ENCODE measurements around the gene PTPRU. TPM values are rescaled to one million over a fixed set of nuclear protein-coding genes. Genes with fewer than 3 reads are reported as not detected.

Gene PTPRU
- total RNA-seq, 1 donor from 2014 or later, result 0.47 TPM

DNA sequence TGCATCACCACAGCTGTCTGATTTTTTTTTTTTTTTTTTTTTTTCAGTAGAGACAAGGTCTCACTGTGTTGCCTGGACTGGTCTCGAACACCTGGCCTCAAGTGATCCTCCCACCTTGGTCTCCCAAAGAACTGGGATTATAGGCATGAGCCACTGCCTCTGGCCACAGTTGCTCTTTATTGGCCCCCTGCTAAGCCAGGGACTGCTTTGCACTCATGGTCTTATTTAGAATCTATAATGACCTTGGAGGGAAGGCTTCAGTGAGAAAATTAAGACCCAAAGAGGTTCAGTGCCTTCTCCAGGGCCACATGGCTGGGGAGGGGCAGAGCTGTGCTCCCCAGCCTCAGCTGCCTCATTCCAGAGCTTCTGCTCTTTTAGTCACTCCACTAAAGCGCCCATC, 84.9 kb downstream of the PTPRU start:
- Mint-ChIP-seq H3K27me3 (no peaks in the 10 kb centered on the region), H3K4me3 (no peak overlapping the region)

DNA sequence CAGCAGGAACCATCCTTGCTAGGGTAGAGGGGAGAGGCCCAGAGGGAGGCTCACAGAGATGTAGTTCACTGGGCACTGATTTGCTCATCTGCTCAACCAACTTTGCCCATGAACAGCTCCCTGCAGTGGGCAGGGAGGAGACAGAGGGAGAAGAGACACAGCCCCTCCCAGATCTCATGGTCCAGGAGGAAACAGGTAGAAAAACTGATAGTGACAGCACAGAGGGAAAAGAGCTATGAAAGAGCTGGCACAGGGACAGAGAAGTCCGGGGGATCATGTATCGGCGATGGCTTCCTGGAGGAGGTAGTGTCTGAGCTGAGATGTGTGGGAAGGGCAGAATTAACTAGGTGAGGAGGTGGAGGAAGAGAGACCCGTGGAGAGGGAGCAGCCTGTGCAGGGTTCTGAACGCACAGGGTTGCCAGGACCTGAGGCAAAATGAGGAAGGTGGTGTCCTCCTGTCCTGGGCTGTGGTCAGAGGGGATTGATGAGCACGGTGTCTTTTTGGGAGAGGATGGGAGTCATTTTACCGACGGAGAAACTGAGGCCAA, 85.9 kb downstream of the PTPRU start:
- H3K27ac Mint-ChIP-seq, result no peak overlapping the region
- intact Hi-C loops (cut with micrococcal nuclease), result no loop called here
- no peak for DNase-seq
- no peaks in the 10 kb centered on the region for H3K36me3 Mint-ChIP-seq (ENCODE audit: low read depth)
- H3K4me3 Mint-ChIP-seq, result no peak overlapping the region
- H3K27me3 Mint-ChIP-seq, result no peaks in the 10 kb centered on the region
- no peaks in the 10 kb centered on the region for H3K4me1 Mint-ChIP-seq
- H3K9me3 Mint-ChIP-seq, result no peaks in the 10 kb centered on the region

More for the DNA sequence above, 84.9 kb downstream of the PTPRU start:
- DNase-seq, result no peak
- intact Hi-C loops (cut with micrococcal nuclease), result no loop called here
- no peaks in the 10 kb centered on the region for H3K4me1 Mint-ChIP-seq
- H3K9me3 Mint-ChIP-seq, result no peaks in the 10 kb centered on the region
- no peak overlapping the region for H3K27ac Mint-ChIP-seq
- H3K36me3 Mint-ChIP-seq (ENCODE audit: low read depth), result no peaks in the 10 kb centered on the region

DNA sequence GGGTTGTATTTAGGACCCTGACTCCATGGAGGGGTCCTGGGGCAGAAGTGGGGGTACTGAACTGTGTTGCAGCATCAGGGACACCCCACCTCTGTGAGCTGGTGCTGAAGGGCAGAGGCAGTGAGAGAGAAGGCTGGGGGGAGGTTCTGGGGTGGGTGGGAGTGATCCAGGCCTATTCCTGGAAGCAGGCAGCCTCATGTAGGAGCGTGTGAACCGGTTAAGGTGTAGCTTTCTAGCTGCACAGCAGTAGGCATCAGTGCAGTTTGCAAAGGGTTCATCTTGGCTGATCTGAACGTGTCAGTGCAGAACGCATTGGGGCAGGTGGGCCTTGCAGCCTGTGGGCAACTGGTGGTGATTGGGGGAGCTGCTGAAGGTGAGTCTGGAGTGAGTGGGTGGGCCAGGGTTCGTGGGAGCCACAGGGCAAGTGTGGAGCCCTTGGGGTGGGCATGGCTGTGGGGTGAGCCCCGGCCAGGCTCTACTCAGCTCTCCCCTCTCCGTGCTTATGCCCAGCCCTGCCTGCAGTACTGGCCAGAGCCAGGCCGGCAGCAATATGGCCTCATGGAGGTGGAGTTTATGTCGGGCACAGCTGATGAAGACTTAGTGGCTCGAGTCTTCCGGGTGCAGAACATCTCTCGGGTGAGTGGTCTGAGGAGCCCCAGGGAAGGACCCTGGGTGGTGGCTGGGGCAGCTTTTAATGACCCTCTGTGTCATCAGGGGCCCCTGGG, 86.7 kb downstream of the PTPRU start:
- Mint-ChIP-seq H3K27ac (no peak overlapping the region), H3K36me3 (ENCODE audit: low read depth) (no peaks in the 10 kb centered on the region), H3K9me3 (no peaks in the 10 kb centered on the region), H3K4me1 (no peaks in the 10 kb centered on the region), H3K4me3 (no peak overlapping the region), H3K27me3 (no peaks in the 10 kb centered on the region)
- intact Hi-C loops (cut with micrococcal nuclease), result no loop called here
- DNase-seq, result no peak

DNA sequence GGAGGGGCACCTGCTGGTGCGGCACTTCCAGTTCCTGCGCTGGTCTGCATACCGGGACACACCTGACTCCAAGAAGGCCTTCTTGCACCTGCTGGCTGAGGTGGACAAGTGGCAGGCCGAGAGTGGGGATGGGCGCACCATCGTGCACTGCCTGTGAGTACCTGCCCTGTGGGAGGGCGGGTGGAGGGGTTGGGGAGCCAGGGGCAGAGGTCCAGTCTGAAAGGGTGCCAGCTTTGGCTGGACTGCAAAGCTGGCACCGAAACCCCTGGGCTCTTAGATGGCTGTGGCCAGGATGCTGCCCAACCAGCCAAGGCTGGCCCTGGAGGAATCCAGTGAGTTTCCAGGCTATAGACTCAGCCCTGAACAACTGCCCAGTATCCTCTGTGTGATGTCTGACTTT, 87.3 kb downstream of the PTPRU start:
- intact Hi-C loops (cut with micrococcal nuclease), result no loop called here
- H3K4me3 Mint-ChIP-seq, result no peak overlapping the region
- H3K9me3 Mint-ChIP-seq, result no peaks in the 10 kb centered on the region
- H3K36me3 Mint-ChIP-seq (ENCODE audit: low read depth), result no peaks in the 10 kb centered on the region
- no peaks in the 10 kb centered on the region for H3K4me1 Mint-ChIP-seq
- no peaks in the 10 kb centered on the region for H3K27me3 Mint-ChIP-seq
- no peak for DNase-seq
- H3K27ac Mint-ChIP-seq, result no peak overlapping the region

DNA sequence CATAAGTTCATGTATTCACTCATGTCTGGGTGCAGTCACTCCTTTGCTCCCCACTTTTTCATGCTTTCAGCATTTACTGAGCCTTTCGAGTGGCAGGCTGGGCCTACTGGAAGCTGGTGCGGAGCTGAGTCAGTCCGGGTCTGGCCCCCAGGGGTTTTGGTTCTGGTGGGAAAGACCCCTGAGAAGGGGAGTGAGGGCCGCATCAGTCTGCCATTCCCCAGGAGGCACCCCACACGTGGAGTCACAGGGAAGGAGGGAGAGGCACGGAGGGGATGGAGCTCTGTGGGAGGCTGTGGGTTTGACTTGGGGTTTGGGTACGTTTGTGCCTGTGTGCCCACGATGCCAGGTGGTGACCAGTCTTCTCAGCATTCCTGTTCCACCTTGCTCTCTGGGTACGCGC, 87.9 kb downstream of the PTPRU start:
- intact Hi-C loops (cut with micrococcal nuclease), result no loop called here
- Mint-ChIP-seq H3K27ac (no peak overlapping the region), H3K4me3 (no peak overlapping the region), H3K36me3 (ENCODE audit: low read depth) (no peaks in the 10 kb centered on the region), H3K4me1 (no peaks in the 10 kb centered on the region), H3K9me3 (no peaks in the 10 kb centered on the region), H3K27me3 (no peaks in the 10 kb centered on the region)
- no peak for DNase-seq

DNA sequence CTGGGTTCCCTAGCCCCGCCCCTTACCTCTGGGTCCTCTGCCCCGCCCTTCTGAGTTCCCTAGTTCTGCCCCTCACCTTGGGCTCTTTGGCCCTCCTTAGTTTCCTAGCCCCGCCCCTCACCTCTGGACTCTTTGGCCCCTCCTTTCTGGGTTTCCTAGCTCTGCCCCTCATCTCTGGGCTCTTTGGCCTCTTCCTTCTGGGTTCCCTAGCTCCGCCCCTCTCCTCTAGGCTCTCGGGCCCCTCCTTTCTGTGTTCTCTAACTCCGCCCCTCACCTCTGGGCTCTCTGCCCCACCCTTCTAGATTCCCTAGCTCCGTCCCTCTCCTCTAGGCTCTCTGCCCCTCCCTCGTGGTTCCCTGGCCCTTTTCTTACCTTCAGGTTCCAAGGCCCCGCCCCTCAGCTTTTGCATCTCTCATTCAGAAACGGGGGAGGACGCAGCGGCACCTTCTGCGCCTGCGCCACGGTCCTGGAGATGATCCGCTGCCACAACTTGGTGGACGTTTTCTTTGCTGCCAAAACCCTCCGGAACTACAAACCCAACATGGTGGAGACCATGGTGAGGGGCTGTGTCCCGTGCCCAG, 88.5 kb downstream of the PTPRU start:
- DNase-seq, result no peak
- intact Hi-C loops (cut with micrococcal nuclease), result no loop called here
- Mint-ChIP-seq H3K27ac (no peak overlapping the region), H3K36me3 (ENCODE audit: low read depth) (no peaks in the 10 kb centered on the region), H3K4me1 (no peaks in the 10 kb centered on the region), H3K4me3 (no peak overlapping the region), H3K9me3 (no peaks in the 10 kb centered on the region), H3K27me3 (no peaks in the 10 kb centered on the region)

DNA sequence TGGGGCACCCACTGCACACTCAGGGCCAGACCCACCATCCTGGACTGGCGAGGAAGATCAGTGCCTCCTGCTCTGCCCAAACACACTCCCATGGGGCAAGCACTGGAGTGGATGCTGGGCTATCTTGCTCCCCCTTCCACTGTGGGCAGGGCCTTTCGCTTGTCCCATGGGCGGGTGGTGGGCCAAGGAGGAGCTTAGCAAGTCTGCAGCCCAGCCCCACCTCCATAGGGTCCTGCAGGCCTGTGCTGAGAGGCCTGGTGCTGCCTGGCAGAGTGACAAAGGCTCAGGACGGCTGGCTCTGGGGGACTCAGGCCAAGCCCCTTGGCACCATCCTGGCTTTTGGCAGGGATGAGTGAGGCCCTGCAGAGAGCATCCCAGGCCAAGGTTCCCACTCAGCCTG, 89.4 kb downstream of the PTPRU start:
- H3K36me3 Mint-ChIP-seq (ENCODE audit: low read depth), result no peaks in the 10 kb centered on the region
- H3K9me3 Mint-ChIP-seq, result no peaks in the 10 kb centered on the region
- DNase-seq, result no peak
- no peak overlapping the region for H3K27ac Mint-ChIP-seq
- no peaks in the 10 kb centered on the region for H3K4me1 Mint-ChIP-seq
- H3K4me3 Mint-ChIP-seq, result no peak overlapping the region
- no peaks in the 10 kb centered on the region for H3K27me3 Mint-ChIP-seq
- intact Hi-C loops (cut with micrococcal nuclease), result no loop called here

DNA sequence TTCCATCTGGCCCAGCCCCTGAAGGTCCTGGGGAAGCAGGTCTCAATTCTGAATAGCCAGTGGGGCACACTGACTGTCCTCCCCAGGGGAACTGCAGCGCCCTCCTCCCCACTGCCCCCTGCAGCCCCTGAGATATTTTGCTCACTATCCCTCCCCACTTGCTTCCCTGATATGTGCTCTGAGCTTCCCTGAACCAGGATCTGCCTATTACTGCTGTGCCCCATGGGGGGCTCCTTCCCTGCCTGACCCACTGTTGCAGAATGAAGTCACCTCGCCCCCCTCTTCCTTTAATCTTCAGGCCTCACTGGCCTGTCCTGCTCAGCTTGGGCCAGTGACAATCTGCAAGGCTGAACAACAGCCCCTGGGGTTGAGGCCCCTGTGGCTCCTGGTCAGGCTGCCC, 89.8 kb downstream of the PTPRU start:
- Mint-ChIP-seq H3K27me3 (no peaks in the 10 kb centered on the region), H3K27ac (no peak overlapping the region), H3K9me3 (no peaks in the 10 kb centered on the region), H3K4me1 (no peaks in the 10 kb centered on the region), H3K36me3 (ENCODE audit: low read depth) (no peaks in the 10 kb centered on the region), H3K4me3 (no peak overlapping the region)
- intact Hi-C loops (cut with micrococcal nuclease), result no loop called here
- DNase-seq, result no peak

DNA sequence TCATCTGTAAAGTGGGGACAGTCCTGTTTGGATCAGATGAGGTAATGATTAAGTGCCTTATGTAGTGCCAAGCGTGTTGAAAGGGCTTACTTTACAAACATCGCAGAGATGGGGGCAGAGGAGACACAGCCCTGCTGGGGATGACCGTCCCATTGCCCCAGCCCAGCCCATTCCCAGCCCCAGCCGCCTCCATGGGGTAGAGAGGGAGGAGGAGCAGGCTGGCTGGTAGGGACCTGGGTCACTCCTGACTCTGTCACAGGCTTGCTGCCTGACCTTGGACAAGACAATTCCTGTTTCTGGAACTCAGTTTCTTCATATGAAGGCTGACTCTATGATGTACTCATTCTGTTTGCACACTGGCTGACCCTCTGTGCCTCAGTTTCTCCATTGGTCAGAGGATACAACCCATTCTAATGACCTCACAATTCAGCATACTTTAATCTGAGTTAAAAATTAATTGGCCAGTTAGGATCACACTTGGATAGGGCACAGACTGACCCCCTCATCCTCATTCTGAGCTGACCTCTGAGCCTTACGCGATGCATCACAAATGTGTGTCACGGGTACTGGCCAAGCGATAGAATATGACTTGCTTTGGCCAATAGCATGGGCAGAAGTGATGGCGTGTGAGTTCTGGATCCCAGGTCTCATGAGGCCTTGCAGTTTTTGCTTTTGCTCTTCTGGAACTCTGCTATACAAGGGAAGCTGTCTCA, 91.1 kb downstream of the PTPRU start:
- Mint-ChIP-seq H3K4me1 (no peaks in the 10 kb centered on the region), H3K4me3 (no peak overlapping the region), H3K27me3 (peaks cover 3% of the 10 kb centered on the region), H3K36me3 (ENCODE audit: low read depth) (no peaks in the 10 kb centered on the region), H3K27ac (no peak overlapping the region), H3K9me3 (no peaks in the 10 kb centered on the region)
- intact Hi-C loops (cut with micrococcal nuclease), result no loop called here
- DNase-seq, result no peak

DNA sequence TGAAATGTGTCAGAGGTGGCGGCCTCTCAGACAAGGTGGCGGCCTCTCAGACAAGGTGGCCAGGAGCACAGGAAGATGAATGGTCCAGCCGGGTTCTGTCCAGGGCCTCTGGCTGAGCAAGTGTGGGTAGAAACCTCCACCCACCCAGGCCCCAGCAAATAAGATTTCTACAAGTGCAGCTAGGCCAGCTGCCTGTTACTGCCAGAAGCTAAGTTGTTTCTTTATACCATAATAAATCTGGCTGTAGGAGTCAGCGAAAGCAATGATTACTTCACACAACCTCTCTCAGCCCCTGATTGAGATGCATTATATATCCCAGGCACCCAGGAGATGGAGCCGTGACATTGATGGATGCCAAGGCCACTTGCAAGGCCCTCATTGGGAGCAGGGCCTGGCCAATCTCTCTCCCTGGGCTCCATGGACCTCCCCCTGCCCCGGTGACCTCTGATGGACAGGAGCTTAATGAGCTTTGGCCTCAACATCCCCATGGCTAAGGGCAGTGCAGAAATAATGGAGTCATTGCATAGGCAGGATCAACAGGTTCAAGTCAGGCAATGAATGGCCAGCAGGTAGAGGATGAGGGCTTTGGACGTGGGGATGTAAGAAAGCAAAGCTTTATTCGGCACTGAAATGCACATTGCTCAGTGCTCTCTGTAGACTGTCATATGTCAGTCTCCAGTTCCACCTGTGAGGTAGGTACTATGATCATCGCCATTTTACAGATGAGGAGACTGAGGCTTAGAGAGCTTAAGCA, 92.9 kb downstream of the PTPRU start:
- intact Hi-C loops (cut with micrococcal nuclease), result no loop called here
- no peaks in the 10 kb centered on the region for H3K9me3 Mint-ChIP-seq
- H3K27me3 Mint-ChIP-seq, result peaks cover 10% of the 10 kb centered on the region
- H3K4me3 Mint-ChIP-seq, result no peak overlapping the region
- no peak for DNase-seq
- no peaks in the 10 kb centered on the region for H3K36me3 Mint-ChIP-seq (ENCODE audit: low read depth)
- no peaks in the 10 kb centered on the region for H3K4me1 Mint-ChIP-seq
- no peak overlapping the region for H3K27ac Mint-ChIP-seq

DNA sequence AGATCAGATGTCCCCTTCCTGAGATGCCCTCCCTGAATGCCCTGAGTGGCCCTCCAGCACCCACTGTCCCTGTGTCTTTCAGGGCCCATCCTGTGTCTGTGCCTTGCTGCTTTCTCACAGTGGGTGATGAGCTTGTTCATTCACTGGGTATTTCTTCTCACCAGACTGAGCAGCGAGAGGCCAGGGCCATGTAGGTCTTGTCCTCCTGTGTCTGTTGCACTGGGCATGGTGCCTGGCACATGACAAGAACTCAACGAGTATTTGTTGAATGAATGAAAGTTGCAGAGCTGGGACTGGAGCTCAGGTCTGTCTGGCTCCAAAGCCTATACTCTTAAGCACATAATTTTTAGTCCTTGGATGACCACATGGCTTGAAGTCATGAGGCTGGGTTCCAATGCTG, 93.8 kb downstream of the PTPRU start:
- H3K4me1 Mint-ChIP-seq, result no peaks in the 10 kb centered on the region

DNA sequence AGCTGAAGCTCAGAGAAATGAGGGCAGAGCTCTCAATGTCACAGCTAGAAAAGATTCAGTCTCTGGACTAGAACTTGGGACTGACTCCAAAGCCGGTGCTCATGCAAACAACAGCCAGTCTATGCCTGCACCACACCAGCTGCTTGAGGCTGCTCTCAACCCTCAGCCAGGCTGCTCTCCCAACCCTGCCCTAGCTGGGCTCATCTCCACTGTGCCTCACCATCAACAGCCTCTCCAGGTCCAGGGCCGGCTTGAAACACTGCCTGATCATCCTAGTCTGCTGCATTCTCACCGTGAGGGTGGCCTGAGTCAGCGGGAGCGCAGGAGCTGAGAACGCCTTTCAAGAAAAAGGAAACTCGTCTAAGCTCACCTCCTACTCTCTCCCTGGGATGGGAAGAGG, 94.5 kb downstream of the PTPRU start:
- no peaks in the 10 kb centered on the region for H3K4me1 Mint-ChIP-seq
- peaks cover 16% of the 10 kb centered on the region for H3K27me3 Mint-ChIP-seq
- no peak overlapping the region for H3K27ac Mint-ChIP-seq
- no peaks in the 10 kb centered on the region for H3K36me3 Mint-ChIP-seq (ENCODE audit: low read depth)
- DNase-seq, result no peak
- H3K9me3 Mint-ChIP-seq, result no peaks in the 10 kb centered on the region
- no peak overlapping the region for H3K4me3 Mint-ChIP-seq
- intact Hi-C loops (cut with micrococcal nuclease), result no loop called here

More for the DNA sequence above, 93.8 kb downstream of the PTPRU start:
- H3K36me3 Mint-ChIP-seq (ENCODE audit: low read depth), result no peaks in the 10 kb centered on the region
- H3K27me3 Mint-ChIP-seq, result peaks cover 10% of the 10 kb centered on the region
- no peak for DNase-seq
- no peak overlapping the region for H3K4me3 Mint-ChIP-seq
- no peak overlapping the region for H3K27ac Mint-ChIP-seq
- intact Hi-C loops (cut with micrococcal nuclease), result no loop called here
- H3K9me3 Mint-ChIP-seq, result no peaks in the 10 kb centered on the region

DNA sequence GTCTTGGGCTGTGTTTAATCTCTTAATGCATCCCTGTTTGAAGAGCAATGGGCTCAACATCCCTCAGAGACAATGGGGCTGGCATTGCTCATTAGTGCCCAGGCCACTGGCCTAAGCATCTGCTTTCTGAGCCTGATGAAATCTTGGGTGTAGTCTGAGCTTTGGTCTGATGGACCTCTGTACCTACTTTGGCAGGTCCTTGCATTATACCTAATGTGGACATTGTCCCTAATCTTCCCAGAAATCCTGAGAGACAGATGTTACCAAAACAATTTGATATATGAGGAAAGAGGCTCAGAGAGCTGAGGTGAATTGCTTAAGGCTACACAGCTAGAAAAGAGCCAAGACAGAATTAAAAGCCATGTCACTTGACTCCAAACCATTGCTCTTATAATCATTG, 95.0 kb downstream of the PTPRU start:
- Mint-ChIP-seq H3K4me1 (no peaks in the 10 kb centered on the region), H3K36me3 (ENCODE audit: low read depth) (no peaks in the 10 kb centered on the region), H3K9me3 (no peaks in the 10 kb centered on the region), H3K4me3 (no peak overlapping the region), H3K27ac (no peak overlapping the region), H3K27me3 (peaks cover 17% of the 10 kb centered on the region)
- no peak for DNase-seq
- intact Hi-C loops (cut with micrococcal nuclease), result no loop called here

DNA sequence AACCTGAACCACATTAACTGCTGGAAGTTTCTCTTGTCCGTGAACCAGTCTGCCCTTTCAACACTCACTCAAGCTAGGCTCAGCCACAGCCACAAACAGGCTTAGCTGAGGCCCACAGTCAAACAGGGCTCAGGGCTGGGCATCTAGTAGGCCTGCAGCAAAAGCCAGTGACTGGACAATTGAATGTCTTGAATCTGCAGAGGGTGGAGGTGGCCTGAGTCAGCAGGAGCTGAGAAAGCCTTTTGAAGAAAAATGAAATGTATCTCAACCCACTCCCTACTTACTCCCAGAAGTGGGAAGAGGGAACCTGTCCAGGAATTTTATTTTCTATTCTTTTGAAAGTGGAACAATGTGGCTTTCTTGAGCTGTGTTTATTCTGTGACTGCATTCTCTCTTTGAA, 95.4 kb downstream of the PTPRU start:
- Mint-ChIP-seq H3K27me3 (peaks cover 17% of the 10 kb centered on the region), H3K4me3 (no peak overlapping the region)

More for the DNA sequence above, 95.4 kb downstream of the PTPRU start:
- no peaks in the 10 kb centered on the region for H3K4me1 Mint-ChIP-seq
- no peaks in the 10 kb centered on the region for H3K9me3 Mint-ChIP-seq
- intact Hi-C loops (cut with micrococcal nuclease), result no loop called here
- DNase-seq, result no peak
- no peak overlapping the region for H3K27ac Mint-ChIP-seq
- H3K36me3 Mint-ChIP-seq (ENCODE audit: low read depth), result no peaks in the 10 kb centered on the region

Measured in activated CD4-positive, alpha-beta T cell treated with anti-CD3 and anti-CD28 coated beads, Interleukin-2, amount 10 ng/mL, durations not matched to agents 24 days and 14 days (primary cell).